Activated CD8-positive, alpha-beta memory T cell treated with anti-CD3 and anti-CD28 coated beads, Interleukin-2, amount 50 U/mL, for 4 hours (primary cell): ENCODE measurements around the gene ATXN7.

Experiments
- DNase-seq: peaks from one replicate; pipeline ENCODE4 v3.0.0-alpha.2; 2020

Gene ATXN7

GRCh38 chr3:63908081-63908736, 44.5 kb downstream of the ATXN7 start:
- no peak for DNase-seq

GRCh38 chr3:63908776-63909175, 45.1 kb downstream of the ATXN7 start:
- DNase-seq: no peak

- DNase-seq: no peak
These were observed 45.8 kb downstream of the ATXN7 start for GRCh38 chr3:63909431-63909830.

GRCh38 chr3:63910001-63910400, 46.3 kb downstream of the ATXN7 start:
- no peak for DNase-seq

- DNase-seq: no peak
These were observed 47.2 kb downstream of the ATXN7 start for GRCh38 chr3:63910891-63911290.

DNA sequence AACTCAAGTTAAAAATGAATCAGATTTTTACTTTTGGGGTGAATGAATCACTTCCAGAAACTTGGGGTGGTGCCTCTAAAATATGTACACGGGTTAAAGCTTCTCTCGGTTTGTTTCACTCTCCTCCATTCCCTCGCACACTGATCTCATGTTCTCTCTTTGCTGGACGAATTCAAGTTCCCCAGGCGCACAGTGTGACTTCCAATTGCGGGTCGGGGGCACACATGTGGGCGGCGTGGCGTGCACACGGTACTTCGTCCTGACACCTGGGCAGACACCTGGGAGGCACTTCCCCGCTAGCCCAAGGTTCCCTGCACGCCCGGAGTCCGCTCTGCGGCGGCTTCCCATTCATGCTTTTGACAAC, 47.8 kb downstream of the ATXN7 start:
- DNase-seq: no peak

- DNase-seq: peak; percentile 86
These were observed 48.5 kb downstream of the ATXN7 start, which contains the start of gene SCAANT1 for GRCh38 chr3:63911873-63912767. Gene SCAANT1, minus strand, starts transcription at chr3:63912383.

GRCh38 chr3:63912768-63913588, 49.3 kb downstream of the ATXN7 start:
- DNase-seq: peak; percentile 56

- no peak for DNase-seq
These were observed 50.6 kb downstream of the ATXN7 start for GRCh38 chr3:63914312-63914711.

DNA sequence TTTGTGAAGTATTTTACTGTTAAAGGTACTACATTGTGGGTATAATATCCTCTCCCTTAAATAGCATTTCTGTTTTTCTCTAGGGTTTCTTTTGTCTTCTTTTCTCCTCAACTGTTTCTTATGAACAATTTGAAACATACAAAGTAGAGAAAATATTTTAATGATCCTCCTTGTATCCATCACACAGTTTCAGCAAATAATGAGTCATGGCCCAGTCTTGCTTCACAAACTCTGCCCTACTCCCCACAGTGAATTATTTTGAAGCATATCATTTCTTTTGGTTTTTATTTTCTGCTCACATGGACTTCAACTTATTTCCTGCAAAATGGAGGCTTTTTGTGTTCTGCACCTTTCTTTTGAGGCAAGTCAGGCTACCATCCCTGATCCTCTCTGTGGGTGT, 54.7 kb downstream of the ATXN7 start:
- DNase-seq: no peak

- no peak for DNase-seq
These were observed 56.3 kb downstream of the ATXN7 start for GRCh38 chr3:63920001-63920400.

- no peak for DNase-seq
These were observed 58.2 kb downstream of the ATXN7 start for GRCh38 chr3:63921741-63922482.

- DNase-seq: no peak
These were observed 59.0 kb downstream of the ATXN7 start for GRCh38 chr3:63922491-63923199.

- no peak for DNase-seq
These were observed 62.6 kb downstream of the ATXN7 start for GRCh38 chr3:63926309-63926708.

GRCh38 chr3:63927422-63928280, 64.0 kb downstream of the ATXN7 start:
- no peak for DNase-seq

- no peak for DNase-seq
These were observed 67.6 kb downstream of the ATXN7 start for GRCh38 chr3:63931290-63931689.

DNA sequence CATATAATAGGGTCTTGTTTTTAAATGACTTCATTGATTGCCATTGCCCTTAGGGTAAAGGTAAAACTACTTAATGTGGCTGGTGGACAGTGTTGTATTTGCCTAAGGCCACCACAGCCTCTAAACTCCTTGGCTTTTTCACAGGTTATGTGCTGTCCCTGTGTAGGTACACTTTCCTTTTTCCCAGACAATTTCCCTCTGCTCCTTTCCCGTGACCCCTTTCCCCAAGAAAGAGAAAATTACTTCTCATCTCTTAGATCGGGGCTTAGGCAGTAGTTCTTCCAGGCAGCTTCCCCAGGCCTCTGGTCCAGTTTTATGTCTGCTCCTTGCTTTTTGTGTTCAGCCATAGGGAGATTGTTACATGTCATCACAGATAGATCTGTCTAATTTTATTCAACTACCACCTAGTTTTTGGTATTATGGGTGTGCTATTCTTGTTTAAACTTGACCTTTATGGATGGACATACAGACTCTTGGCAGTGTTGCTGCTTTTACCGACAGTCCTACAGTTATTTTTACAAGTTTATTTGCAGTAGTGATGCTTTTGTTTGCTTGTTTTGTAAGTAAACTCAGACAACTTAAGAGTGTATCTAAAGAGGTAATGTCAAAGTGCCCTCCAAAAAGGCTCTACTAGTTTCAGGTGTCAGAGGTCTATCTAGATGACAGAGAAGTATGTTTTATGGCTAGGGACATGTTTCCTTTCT, 69.0 kb downstream of the ATXN7 start:
- DNase-seq: no peak

GRCh38 chr3:63933459-63933858, 69.8 kb downstream of the ATXN7 start:
- no peak for DNase-seq

DNA sequence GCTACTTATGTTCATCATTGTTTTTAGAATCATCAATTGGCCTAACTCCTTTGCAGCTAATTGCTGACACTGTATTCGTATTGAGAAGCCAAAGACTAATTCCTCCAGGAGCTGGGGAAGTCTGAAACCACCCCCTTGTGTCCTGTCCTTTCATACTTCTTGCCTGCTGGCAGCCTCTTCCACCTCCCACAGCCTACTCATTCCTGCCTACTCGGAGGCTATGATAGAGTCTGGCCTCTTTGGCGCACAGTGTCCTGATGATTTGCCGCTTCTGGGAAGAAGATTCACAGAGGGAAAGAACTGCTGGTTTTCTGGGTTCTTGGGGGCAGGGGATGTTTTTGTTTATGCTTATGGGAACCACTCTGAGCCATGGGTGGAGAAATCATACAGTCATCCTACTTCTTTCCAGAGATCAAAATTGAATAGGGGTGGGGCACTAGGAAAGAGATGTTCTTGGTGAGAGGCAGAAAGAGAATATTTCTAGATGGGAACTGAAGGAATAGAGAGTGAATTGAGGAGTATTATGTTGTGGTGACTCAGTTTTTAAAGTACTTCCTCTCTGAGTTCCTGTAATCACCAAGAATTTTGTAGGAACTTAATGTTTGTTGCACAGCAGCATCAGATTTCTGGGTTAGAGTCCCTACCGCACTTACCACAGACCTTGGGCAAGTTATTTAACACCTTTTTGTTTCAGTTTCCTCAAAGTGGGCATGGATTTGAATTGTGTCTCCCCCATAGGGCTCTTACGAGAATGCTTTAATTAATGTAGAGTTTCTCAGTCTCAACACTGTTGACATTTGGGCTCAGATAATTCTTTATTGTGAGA, 70.6 kb downstream of the ATXN7 start:
- DNase-seq: no peak
